GM21825 (cell line): ENCODE measurements around the gene STARD9.
"Not testable (repeated sequence)": the region's sequence is repeated elsewhere in the genome, so short reads cannot be mapped to it uniquely, and the experiment has no call there.

Source experiments
- ATAC-seq: cut with Tn5 transposase; IDR thresholded peaks from one replicate; pipeline ENCODE4 v1.9.1; 2021; ENCODE audit warnings: mild to moderate bottlenecking, moderate library complexity; ENCODE audit not compliant: unreplicated experiment

STARD9 gene

DNA sequence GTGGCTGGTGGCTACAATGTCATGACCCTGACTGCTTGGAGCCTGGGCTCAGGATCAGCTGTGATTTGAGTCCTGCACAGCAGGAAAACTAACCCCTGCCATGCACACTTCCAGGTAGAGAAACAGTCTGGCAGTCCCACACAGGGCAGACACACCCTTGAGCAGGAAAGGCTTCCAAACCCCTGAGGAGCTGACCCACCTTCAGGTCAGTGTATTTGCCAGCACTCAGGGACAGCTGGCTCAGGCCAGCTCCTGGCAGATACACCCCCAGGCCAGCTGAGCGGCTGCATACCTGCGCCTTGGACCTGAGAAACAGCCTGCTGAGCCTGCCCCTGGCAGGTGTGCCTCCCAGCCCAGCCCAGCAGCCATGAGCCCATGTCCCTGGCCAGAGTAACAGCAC is 183.7 kb downstream of the STARD9 start:
- ATAC-seq = no peak

DNA sequence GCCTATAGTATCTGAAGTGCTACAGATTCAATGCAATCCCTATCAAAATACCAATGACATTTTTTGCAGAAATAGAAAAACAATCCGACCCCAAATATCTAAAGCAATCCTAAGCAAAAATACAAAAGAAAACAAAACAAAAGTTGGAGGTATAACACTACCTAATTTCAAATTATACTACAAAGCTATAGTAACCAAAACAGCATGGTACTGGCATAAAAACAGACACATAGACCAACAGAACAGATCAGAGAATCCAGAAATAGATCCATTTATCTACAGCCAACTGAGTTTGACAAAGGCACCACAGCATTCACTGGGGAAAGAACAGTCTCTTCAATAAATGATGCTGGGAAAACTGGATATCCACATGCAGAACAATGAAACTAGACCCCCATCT is 185.4 kb downstream of the STARD9 start:
- ATAC-seq = no peak

DNA sequence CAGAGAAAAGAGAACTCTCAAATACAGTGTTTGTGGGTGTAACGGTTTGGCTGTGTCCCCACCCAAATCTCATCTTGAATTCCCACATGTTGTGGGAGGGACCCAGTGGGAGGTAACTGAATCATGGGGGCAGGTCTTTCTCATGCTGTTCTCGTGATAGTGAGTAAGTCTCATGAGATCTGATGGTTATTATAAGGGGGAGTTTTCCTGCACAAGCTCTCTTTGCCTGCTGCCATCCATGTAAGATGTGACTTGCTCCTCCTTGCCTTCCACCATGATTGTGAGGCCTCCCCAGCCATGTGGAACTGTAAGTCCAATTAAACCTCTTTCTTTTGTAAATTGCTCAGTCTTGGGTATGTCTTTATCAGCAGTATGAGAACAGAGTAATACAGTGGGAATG is 186.4 kb downstream of the STARD9 start:
- not testable (repeated sequence) for ATAC-seq

DNA sequence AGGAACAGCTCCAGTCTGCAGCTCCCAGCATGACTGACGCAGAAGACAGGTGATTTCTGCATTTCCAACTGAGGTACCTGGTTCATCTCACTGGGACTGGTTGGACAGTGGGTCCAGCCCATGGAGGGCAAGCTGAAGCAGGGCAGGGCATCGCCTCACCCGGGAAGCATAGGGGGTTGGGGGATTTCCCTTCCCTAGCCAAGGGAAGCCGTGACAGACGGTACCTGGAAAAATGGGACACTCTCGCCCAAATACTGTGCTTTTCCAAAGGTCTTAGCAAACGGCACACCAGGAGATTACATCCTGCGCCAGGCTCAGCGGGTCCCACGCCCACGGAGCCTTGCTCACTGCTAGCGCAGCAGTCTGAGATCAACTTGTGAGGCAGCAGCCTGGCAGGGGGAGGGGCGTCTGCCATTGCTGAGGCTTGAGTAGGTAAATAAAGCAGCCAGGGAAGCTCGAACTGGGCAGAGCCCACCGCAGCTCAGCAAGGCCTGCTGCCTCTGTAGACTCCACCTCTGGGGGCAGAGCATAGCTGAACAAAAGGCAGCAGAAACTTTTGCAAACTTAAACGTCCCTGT is 188.8 kb downstream of the STARD9 start:
- not testable (repeated sequence) for ATAC-seq

DNA sequence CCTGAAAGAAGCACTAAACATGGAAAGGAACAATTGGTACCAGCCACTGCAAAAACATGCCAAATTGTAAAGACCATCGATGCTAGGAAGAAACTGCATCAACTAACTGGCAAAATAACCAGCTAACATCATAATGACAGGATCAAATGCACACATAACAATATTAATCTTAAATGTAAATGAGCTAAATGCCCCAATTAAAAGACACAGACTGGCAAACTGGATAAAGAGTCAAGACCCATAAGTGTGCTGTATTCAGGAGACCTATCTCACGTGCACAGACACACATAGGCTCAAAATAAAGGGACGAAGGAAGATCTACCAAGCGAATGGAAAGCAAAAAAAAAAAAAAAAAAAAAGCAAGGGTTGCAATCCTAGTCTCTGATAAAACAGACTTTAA is 190.7 kb downstream of the STARD9 start:
- ATAC-seq = not testable (repeated sequence)
